Duodenal mucosa (tissue), 2 donors: Measurements from ENCODE around the gene GRIN3B.
"Not testable (repeated sequence)": the region's sequence is repeated elsewhere in the genome, so short reads cannot be mapped to it uniquely, and the experiment has no call there.

Experiments
- H3K27ac ChIP-seq: one replicate; pipeline ENCODE4 v1.7.0; 2013; ENCODE audit warnings: low read depth, low read length
- H3K27me3 ChIP-seq, 2 donors: one replicate each; pipeline ENCODE4 v1.7.0; 2013; ENCODE audit warnings: low read length in 2 of 2, control low read depth in 1 of 2; ENCODE audit not compliant: insufficient read depth in 2 of 2, control insufficient read depth in 1 of 2
- H3K36me3 ChIP-seq, 2 donors: one replicate each; pipeline ENCODE4 v1.7.0; 2013; ENCODE audit warnings: low read length in 2 of 2, control low read depth in 1 of 2; ENCODE audit not compliant: insufficient read depth in 2 of 2, control insufficient read depth in 1 of 2
- H3K4me1 ChIP-seq, 2 donors: one replicate each; pipeline ENCODE4 v1.7.0; 2013; ENCODE audit warnings: low read length in 2 of 2, control low read depth in 1 of 2; ENCODE audit not compliant: insufficient read depth in 2 of 2, control insufficient read depth in 1 of 2
- H3K4me3 ChIP-seq, 2 donors: one replicate each; pipeline ENCODE4 v1.7.0; 2013; ENCODE audit warnings: low read length in 2 of 2, low read depth in 1 of 2
- H3K9ac ChIP-seq, 2 donors: one replicate each; pipeline ENCODE4 v1.7.0; 2013; ENCODE audit warnings: low read length in 2 of 2, low read depth in 1 of 2
- H3K9me3 ChIP-seq, 2 donors: one replicate each; pipeline ENCODE4 v1.7.0; 2013; ENCODE audit warnings: low read length in 2 of 2, control low read depth in 1 of 2; ENCODE audit not compliant: control insufficient read depth in 1 of 2

Gene GRIN3B

DNA sequence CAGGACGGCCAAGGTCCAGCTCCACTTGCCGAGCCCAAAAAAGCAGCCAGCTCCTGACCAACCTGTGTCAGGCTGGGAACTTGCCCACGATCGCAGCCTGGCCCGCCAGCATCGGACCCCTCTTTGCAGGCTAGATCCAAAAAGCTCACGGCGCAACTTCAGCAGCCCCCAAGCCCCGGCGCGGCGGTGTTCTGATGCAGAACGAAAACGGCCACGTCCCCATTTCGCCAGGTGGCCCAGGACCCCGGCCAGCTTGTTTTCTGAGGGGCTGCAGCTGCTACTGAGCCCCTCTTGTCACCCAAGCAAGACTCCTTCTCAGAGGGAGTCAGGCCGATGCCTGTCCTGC is 19.4 kb downstream of the GRIN3B start:
- Histone ChIP-seq H3K4me1 (peaks cover 41 to 48% of the 10 kb centered on the region in 2 donors), H3K4me3 (peak overlapping the region; percentile 85 to 94), H3K9me3 (no peaks in the 10 kb centered on the region), H3K27me3 (no peaks in the 10 kb centered on the region), H3K9ac (peak overlapping the region; percentile 85 to 91), H3K27ac (no peak overlapping the region), H3K36me3 (no peaks in the 10 kb centered on the region)

DNA sequence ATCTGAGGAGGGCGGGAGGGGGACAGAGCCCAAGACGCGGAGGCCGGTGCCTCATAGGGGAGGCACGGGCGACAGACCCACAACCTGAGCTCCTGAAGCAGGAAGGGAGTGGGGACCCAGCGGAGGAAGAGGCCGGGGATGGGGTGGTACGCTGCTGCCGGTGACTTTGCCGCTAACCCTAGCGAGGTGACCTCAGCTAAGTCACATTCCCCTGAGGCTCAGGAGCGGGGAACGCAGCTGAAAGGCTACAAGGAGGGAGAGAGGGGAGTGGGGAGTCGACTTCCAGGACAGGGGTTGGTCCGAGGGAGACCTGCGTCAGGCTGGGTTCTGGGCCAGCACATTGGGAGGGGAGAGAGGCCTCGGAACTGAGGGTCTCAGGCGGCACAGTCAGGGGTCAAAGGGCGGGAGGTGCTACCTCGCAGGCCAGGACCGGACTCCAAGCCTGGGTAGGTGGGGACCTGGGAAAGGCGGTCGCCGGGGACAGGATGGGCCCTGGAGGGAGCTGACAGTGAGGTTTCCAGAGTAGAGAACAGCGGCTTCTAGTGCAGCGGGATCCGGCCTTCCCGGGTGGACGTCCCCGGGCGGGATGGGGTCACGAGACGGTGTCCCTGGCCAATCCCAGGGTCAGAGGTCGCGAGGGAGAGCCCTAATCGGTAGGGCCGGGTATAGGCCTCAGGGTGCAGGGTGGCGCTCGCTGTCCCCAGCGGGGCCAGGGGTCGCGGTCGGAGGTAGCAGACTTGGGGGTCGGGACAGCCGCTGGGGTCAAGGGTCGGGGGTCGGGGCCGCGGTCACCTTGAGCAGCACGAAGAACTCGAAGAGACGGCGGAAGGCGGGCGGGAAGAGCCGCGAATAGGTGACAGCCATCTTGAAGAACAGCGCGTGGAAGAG is 20.0 kb downstream of the GRIN3B start:
- peak overlapping the region; percentile 66 for H3K27ac ChIP-seq

DNA sequence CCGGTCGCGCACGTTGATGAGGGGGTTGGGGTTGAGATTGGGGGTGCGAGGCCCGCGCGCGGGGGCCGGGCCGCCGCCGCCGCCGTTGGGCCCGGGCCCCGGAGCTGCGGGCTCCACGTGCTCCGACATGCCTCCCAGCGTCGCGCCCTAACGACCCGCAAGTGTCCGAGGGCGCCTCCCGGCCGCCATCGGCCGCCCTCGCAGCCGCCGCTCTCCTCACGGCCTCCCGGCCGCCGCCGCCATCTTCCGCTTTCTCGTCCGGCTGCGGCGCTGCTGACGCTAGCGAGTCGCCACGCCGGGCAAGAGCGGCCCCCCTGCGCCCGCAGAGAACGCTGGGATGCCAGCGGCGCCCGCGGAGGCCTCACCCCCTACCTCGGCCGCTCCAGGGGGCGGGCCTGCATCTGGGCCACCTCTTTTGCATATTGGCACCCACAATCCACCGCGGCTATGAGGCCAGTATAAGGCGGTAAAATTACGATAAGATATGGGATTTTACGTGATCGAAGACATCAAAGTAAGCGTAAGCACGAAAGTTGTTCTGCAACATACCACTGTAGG is 20.7 kb downstream of the GRIN3B start, which contains the start of gene TMEM259:
Gene TMEM259, minus strand, starts transcription at position 256 of the 558 bp plus-strand sequence. Its CDS starts 127 bp downstream, at position 129.
- no peaks in the 10 kb centered on the region for H3K9me3 ChIP-seq
- H3K27me3 ChIP-seq: no peaks in the 10 kb centered on the region
- H3K4me3 ChIP-seq: peak within 1 kb of the TSS; percentile 85 to 94
- H3K27ac ChIP-seq: peak within 1 kb of the TSS; percentile 76
- peak within 1 kb of the TSS; percentile 85 to 91 for H3K9ac ChIP-seq
- H3K4me1 ChIP-seq: peaks cover 41 to 45% of the 10 kb centered on the region in 2 donors
- H3K36me3 ChIP-seq: no peaks in the 10 kb centered on the region

More for the DNA sequence above, 20.0 kb downstream of the GRIN3B start:
- H3K36me3 ChIP-seq: no peaks in the 10 kb centered on the region
- H3K4me1 ChIP-seq: peaks cover 41 to 48% of the 10 kb centered on the region in 2 donors
- peak overlapping the region; percentile 85 to 91 for H3K9ac ChIP-seq
- peak overlapping the region; percentile 85 to 94 for H3K4me3 ChIP-seq
- no peaks in the 10 kb centered on the region for H3K9me3 ChIP-seq
- H3K27me3 ChIP-seq: no peaks in the 10 kb centered on the region

DNA sequence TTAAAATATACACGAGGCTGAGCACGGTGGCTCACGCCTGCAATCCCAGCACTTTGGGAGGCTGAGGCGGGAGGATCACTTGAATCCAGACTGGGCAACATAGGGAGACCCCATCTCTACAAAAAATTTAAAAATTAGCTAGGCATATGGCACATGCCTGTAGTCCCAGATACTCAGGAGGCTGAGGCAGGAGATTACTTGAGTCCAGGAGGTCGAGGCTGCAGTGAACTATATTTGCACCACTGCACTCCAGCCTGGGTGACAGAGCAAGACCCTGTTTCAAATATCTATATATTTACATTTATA is 23.6 kb downstream of the GRIN3B start:
- H3K9ac ChIP-seq, H3K36me3 ChIP-seq, H3K27me3 ChIP-seq, H3K9me3 ChIP-seq, H3K27ac ChIP-seq, H3K4me3 ChIP-seq: not testable (repeated sequence)
- peaks cover 14 to 31% of the 10 kb centered on the region in 2 donors for H3K4me1 ChIP-seq

DNA sequence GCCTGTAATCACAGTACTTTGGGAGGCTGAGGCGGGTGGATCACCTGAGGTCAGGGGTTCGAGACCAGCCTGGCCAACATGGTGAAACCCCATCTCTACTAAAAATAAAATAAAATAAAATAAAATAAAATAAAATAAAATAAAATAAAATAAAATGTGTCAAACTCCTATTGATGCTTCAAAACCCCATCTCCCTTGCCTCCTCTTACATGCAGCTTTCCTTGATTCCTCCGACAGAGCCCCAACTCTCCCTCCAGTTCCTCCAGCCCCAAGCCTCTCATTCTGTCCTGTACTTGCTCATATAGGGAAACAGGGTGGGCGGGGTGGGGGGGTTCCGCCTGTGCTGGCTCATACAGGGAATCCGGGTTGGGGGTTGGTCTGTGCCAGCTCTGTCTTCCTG is 24.9 kb downstream of the GRIN3B start:
- not testable (repeated sequence) for H3K4me3 ChIP-seq, H3K36me3 ChIP-seq, H3K9me3 ChIP-seq, H3K9ac ChIP-seq, H3K27ac ChIP-seq, H3K27me3 ChIP-seq
- H3K4me1 ChIP-seq: peaks cover 1 to 29% of the 10 kb centered on the region in 2 donors

DNA sequence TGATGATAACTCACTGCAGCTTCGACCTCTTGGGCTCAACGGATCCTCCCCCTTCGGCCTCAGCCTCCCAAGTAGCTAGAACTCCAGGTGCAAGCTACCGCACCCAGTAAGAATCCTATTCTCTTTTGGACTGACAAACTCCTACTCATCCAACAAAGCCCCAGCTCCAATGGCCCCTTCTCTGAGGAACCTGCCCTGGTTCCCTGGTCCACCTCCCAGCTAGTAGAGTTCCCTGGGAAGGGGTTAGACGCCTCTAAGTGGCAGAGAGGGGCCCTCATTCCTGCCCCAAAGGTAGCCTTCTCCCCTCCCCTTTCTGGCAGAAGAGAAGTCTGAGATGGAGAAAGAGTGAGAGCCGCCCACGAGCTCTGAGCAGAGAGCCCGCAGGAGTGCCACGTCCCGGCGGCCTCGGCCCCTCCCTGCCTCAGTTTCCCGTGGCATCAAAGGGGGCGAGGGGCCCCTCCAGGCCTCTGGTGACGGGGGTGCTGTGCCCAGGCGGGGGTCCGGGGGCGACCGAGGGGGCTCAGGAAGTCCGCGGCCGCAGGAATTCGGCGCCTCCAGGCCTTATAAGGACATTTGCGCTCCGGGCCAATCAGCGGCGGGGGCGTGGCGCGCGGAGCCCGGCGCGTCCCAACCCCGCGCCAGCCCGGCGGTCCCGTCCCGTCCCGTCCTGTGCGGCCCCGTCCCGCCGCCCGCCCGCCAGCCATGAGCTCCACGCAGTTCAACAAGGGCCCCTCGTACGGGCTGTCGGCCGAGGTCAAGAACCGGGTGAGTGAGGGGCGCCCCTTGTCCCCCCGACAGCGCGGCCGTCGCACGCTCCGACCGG is 26.0 kb downstream of the GRIN3B start, which contains the start of gene CNN2:
Gene CNN2, plus strand, starts transcription at position 649 of the 823 bp plus-strand sequence. Its CDS starts 54 bp downstream, at position 703.
- peak within 1 kb of the TSS; percentile 66 to 78 for H3K9ac ChIP-seq
- no peaks in the 10 kb centered on the region for H3K9me3 ChIP-seq
- peaks cover 0 to 3% of the 10 kb centered on the region in 2 donors for H3K36me3 ChIP-seq
- peak within 1 kb of the TSS; percentile 85 for H3K27ac ChIP-seq
- H3K4me1 ChIP-seq: peaks cover 0 to 32% of the 10 kb centered on the region in 2 donors
- no peaks in the 10 kb centered on the region for H3K27me3 ChIP-seq
- peak within 1 kb of the TSS; percentile 72 to 78 for H3K4me3 ChIP-seq

DNA sequence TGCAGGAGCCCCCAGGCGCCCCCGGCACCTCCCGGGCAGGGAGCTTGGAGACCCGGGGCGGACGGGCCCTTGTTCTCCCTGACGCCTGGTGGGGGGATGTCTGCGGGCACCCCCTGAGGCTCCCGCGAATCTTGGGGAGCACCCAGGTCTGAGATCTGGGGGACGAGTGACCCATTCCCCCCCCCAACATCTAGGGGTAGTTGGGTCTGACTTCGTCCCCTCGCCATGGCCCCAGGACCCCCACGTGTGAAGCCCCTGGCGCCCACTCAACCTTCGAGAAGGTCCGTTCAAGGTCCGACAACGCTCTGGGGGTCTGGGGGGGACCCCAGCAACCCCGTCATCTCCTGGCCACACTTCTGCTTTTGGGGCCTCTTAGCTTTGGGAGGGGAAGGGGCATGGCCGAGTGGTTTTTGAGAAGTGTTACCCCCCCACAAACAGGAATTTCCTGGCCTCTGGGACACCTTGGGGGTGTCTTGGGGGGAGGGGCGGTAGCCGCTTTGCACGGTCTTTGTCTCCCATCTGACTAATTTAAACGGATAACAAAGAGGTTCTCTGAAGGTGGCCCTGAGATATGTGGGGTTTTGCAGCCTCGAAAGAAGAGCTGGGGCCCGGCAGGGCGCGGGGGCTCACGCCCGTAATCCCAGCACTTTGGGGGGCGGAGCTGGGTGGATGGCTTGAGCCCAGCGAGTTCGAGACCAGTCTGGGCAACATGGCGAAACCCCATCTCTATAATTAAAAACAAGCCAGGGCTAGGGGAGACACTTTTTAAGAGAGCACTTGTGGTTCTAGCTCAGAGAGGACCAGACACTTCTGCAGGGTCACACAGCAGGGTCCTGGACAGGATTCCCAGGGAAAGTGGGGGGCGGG is 26.8 kb downstream of the GRIN3B start:
- Histone ChIP-seq H3K9ac (peak overlapping the region; percentile 66 to 78), H3K4me1 (peaks cover 0 to 32% of the 10 kb centered on the region in 2 donors), H3K9me3 (no peaks in the 10 kb centered on the region), H3K27ac (peak overlapping the region; percentile 85), H3K36me3 (peaks cover 0 to 3% of the 10 kb centered on the region in 2 donors), H3K27me3 (no peaks in the 10 kb centered on the region), H3K4me3 (peak overlapping the region; percentile 72 to 78)

DNA sequence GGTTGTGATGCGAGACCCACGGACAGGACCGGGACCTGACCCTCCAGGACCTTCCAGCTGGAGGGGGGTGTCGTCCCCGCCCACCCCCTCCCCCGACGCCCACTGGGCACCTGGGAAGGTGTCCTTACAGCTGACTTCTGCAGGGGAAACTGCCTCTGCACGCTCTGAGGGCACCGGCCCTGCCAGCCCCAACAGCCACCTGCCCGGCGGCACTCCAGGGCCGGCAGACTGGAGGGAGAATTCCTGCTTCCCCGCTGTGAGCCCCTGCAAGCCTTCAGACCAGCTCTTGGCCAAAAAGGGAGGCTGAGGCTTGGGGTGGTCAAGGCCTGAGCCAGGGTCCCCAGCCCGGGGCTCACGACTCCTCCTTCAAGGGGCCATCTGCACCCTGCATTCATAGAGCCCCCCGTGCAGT is 27.4 kb downstream of the GRIN3B start:
- Histone ChIP-seq H3K27me3 (no peaks in the 10 kb centered on the region), H3K36me3 (peaks cover 0 to 9% of the 10 kb centered on the region in 2 donors), H3K9me3 (no peaks in the 10 kb centered on the region), H3K9ac (peak overlapping the region; percentile 66 to 78), H3K4me3 (peak overlapping the region; percentile 72 to 78), H3K27ac (peak overlapping the region; percentile 80), H3K4me1 (peaks cover 0 to 32% of the 10 kb centered on the region in 2 donors)
